ENCODE results near the gene LKAAEAR1. TPM values are rescaled to one million over a fixed set of nuclear protein-coding genes. Genes with fewer than 3 reads are reported as not detected.

Gene LKAAEAR1
- total and polyA plus RNA-seq, 9 of the 15 experiments (the other 6 are each of a cell fraction or from before 2014, with no cell fraction given) = not detected

Small RNA genes within 50 kb of the gene (microRNA-seq; reads per million reads assigned to microRNA genes)
- gene MIR6813 (ENCODE audit: borderline microRNAs expressed) = not detected

Small RNA genes within 50 kb of the gene (small RNA-seq; reads per million reads assigned to genes)
- gene AL355803.1 = not detected
- not detected for gene MIR6813

Other genes with a start within 250 kb of the LKAAEAR1 start
Only the 7 nearest of the 15 such genes appear.
- 0.59 and 0.73 TPM in 2 replicates for gene C20orf204, start 48.2 kb downstream of the LKAAEAR1 start, total RNA-seq (2014; rRNA removed)
- 0.10 and 0.22 TPM in 2 replicates for gene C20orf204, start 48.2 kb downstream of the LKAAEAR1 start, total RNA-seq (2014; rRNA removed; fragmentation: Illumina TruSeq; extraction: Trizol)
- gene C20orf204, start 48.2 kb downstream of the LKAAEAR1 start, total RNA-seq (2015; rRNA removed; fragmentation: Illumina TruSeq; extraction: Trizol) = 0.36 and 0.45 TPM in 2 replicates
- 0.67 and 1.1 TPM in 2 replicates for gene C20orf204, start 48.2 kb downstream of the LKAAEAR1 start, total RNA-seq (2021)
- gene C20orf204, start 48.2 kb downstream of the LKAAEAR1 start, polyA plus RNA-seq (2011; rRNA removed) = 0.11 and 0.22 TPM in 2 replicates
- gene C20orf204, start 48.2 kb downstream of the LKAAEAR1 start, polyA plus RNA-seq (2014; fragmentation: Illumina TruSeq; extraction: Trizol) = 0.11 and 0.16 TPM in 2 replicates
- gene C20orf204, start 48.2 kb downstream of the LKAAEAR1 start, polyA plus RNA-seq (2014; fragmentation: Nextera tagmentation; extraction: Ambion mirVana) = not detected
- 0.94 and 1.6 TPM in 2 replicates for gene C20orf204, start 48.2 kb downstream of the LKAAEAR1 start, polyA plus RNA-seq (2014; rRNA removed)
- gene SOX18, start 34.8 kb downstream of the LKAAEAR1 start, total RNA-seq (2014; rRNA removed) = 2.7 and 6.2 TPM in 2 replicates
- 0.13 and 0.15 TPM in 2 replicates for gene SOX18, start 34.8 kb downstream of the LKAAEAR1 start, total RNA-seq (2014; rRNA removed; fragmentation: Illumina TruSeq; extraction: Trizol)
- 0.76 and 0.94 TPM in 2 replicates for gene SOX18, start 34.8 kb downstream of the LKAAEAR1 start, total RNA-seq (2015; rRNA removed; fragmentation: Illumina TruSeq; extraction: Trizol)
- gene SOX18, start 34.8 kb downstream of the LKAAEAR1 start, total RNA-seq (2021) = 19.8 and 20.4 TPM in 2 replicates
- 0.33 and 0.47 TPM in 2 replicates for gene SOX18, start 34.8 kb downstream of the LKAAEAR1 start, polyA plus RNA-seq (2011; rRNA removed)
- 0.21 and 0.78 TPM in 2 replicates for gene SOX18, start 34.8 kb downstream of the LKAAEAR1 start, polyA plus RNA-seq (2014; fragmentation: Illumina TruSeq; extraction: Trizol)
- under 1 TPM; 0.20 to 0.23 TPM for gene SOX18, start 34.8 kb downstream of the LKAAEAR1 start, polyA plus RNA-seq (2014; fragmentation: Nextera tagmentation; extraction: Ambion mirVana)
- 4.4 and 6.8 TPM in 2 replicates for gene SOX18, start 34.8 kb downstream of the LKAAEAR1 start, polyA plus RNA-seq (2014; rRNA removed)
- 5.4 and 7.8 TPM in 2 replicates for gene TCEA2, start 21.2 kb downstream of the LKAAEAR1 start, total RNA-seq (2014; rRNA removed)
- 3.0 and 3.6 TPM in 2 replicates for gene TCEA2, start 21.2 kb downstream of the LKAAEAR1 start, total RNA-seq (2014; rRNA removed; fragmentation: Illumina TruSeq; extraction: Trizol)
- gene TCEA2, start 21.2 kb downstream of the LKAAEAR1 start, total RNA-seq (2015; rRNA removed; fragmentation: Illumina TruSeq; extraction: Trizol) = 6.4 and 6.9 TPM in 2 replicates
- 18.7 and 28.7 TPM in 2 replicates for gene TCEA2, start 21.2 kb downstream of the LKAAEAR1 start, total RNA-seq (2021)
- 8.6 and 14.0 TPM in 2 replicates for gene TCEA2, start 21.2 kb downstream of the LKAAEAR1 start, polyA plus RNA-seq (2011; rRNA removed)
- 5.0 and 8.5 TPM in 2 replicates for gene TCEA2, start 21.2 kb downstream of the LKAAEAR1 start, polyA plus RNA-seq (2014; fragmentation: Illumina TruSeq; extraction: Trizol)
- gene TCEA2, start 21.2 kb downstream of the LKAAEAR1 start, polyA plus RNA-seq (2014; fragmentation: Nextera tagmentation; extraction: Ambion mirVana) = 1 to 10 TPM; 1.4 to 1.9 TPM
- gene TCEA2, start 21.2 kb downstream of the LKAAEAR1 start, polyA plus RNA-seq (2014; rRNA removed) = 8.0 and 10.0 TPM in 2 replicates
- gene RGS19, start 4.9 kb downstream of the LKAAEAR1 start, total RNA-seq (2014; rRNA removed) = 23.7 and 26.9 TPM in 2 replicates
- 3.2 and 3.3 TPM in 2 replicates for gene RGS19, start 4.9 kb downstream of the LKAAEAR1 start, total RNA-seq (2014; rRNA removed; fragmentation: Illumina TruSeq; extraction: Trizol)
- 14.3 and 14.6 TPM in 2 replicates for gene RGS19, start 4.9 kb downstream of the LKAAEAR1 start, total RNA-seq (2015; rRNA removed; fragmentation: Illumina TruSeq; extraction: Trizol)
- gene RGS19, start 4.9 kb downstream of the LKAAEAR1 start, total RNA-seq (2021) = 20.7 and 21.0 TPM in 2 replicates
- 14.7 and 23.9 TPM in 2 replicates for gene RGS19, start 4.9 kb downstream of the LKAAEAR1 start, polyA plus RNA-seq (2011; rRNA removed)
- 5.2 and 11.0 TPM in 2 replicates for gene RGS19, start 4.9 kb downstream of the LKAAEAR1 start, polyA plus RNA-seq (2014; fragmentation: Illumina TruSeq; extraction: Trizol)
- under 1 TPM; 0.41 to 0.98 TPM for gene RGS19, start 4.9 kb downstream of the LKAAEAR1 start, polyA plus RNA-seq (2014; fragmentation: Nextera tagmentation; extraction: Ambion mirVana)
- gene RGS19, start 4.9 kb downstream of the LKAAEAR1 start, polyA plus RNA-seq (2014; rRNA removed) = 21.9 and 23.4 TPM in 2 replicates
- 0.09 and 0.37 TPM in 2 replicates for gene OPRL1, start 4.3 kb downstream of the LKAAEAR1 start, total RNA-seq (2014; rRNA removed)
- gene OPRL1, start 4.3 kb downstream of the LKAAEAR1 start, total RNA-seq (2014; rRNA removed; fragmentation: Illumina TruSeq; extraction: Trizol) = 0.07 TPM in 1 of 2 replicates, not detected in the other
- gene OPRL1, start 4.3 kb downstream of the LKAAEAR1 start, total RNA-seq (2015; rRNA removed; fragmentation: Illumina TruSeq; extraction: Trizol) = 0.14 and 0.15 TPM in 2 replicates
- 0.22 and 0.33 TPM in 2 replicates for gene OPRL1, start 4.3 kb downstream of the LKAAEAR1 start, total RNA-seq (2021)
- 0.17 and 0.64 TPM in 2 replicates for gene OPRL1, start 4.3 kb downstream of the LKAAEAR1 start, polyA plus RNA-seq (2011; rRNA removed)
- 0.06 and 0.11 TPM in 2 replicates for gene OPRL1, start 4.3 kb downstream of the LKAAEAR1 start, polyA plus RNA-seq (2014; fragmentation: Illumina TruSeq; extraction: Trizol)
- not detected for gene OPRL1, start 4.3 kb downstream of the LKAAEAR1 start, polyA plus RNA-seq (2014; fragmentation: Nextera tagmentation; extraction: Ambion mirVana)
- gene OPRL1, start 4.3 kb downstream of the LKAAEAR1 start, polyA plus RNA-seq (2014; rRNA removed) = 0.04 and 0.11 TPM in 2 replicates
- gene NPBWR2, start 23.2 kb upstream of the LKAAEAR1 start, total RNA-seq (2014; rRNA removed) = not detected in 2 replicates
- not detected in 2 replicates for gene NPBWR2, start 23.2 kb upstream of the LKAAEAR1 start, total RNA-seq (2014; rRNA removed; fragmentation: Illumina TruSeq; extraction: Trizol)
- gene NPBWR2, start 23.2 kb upstream of the LKAAEAR1 start, total RNA-seq (2015; rRNA removed; fragmentation: Illumina TruSeq; extraction: Trizol) = not detected in 2 replicates
- not detected in 2 replicates for gene NPBWR2, start 23.2 kb upstream of the LKAAEAR1 start, total RNA-seq (2021)
- not detected in 2 replicates for gene NPBWR2, start 23.2 kb upstream of the LKAAEAR1 start, polyA plus RNA-seq (2011; rRNA removed)
- not detected in 2 replicates for gene NPBWR2, start 23.2 kb upstream of the LKAAEAR1 start, polyA plus RNA-seq (2014; fragmentation: Illumina TruSeq; extraction: Trizol)
- not detected for gene NPBWR2, start 23.2 kb upstream of the LKAAEAR1 start, polyA plus RNA-seq (2014; fragmentation: Nextera tagmentation; extraction: Ambion mirVana)
- gene NPBWR2, start 23.2 kb upstream of the LKAAEAR1 start, polyA plus RNA-seq (2014; rRNA removed) = not detected in 2 replicates
- gene MYT1, start 80.1 kb upstream of the LKAAEAR1 start, total RNA-seq (2014; rRNA removed) = 0.12 TPM in 1 of 2 replicates, not detected in the other
- 0.04 TPM in 1 of 2 replicates, not detected in the other for gene MYT1, start 80.1 kb upstream of the LKAAEAR1 start, total RNA-seq (2014; rRNA removed; fragmentation: Illumina TruSeq; extraction: Trizol)
- not detected in 2 replicates for gene MYT1, start 80.1 kb upstream of the LKAAEAR1 start, total RNA-seq (2015; rRNA removed; fragmentation: Illumina TruSeq; extraction: Trizol)
- 0.02 TPM in 1 of 2 replicates, not detected in the other for gene MYT1, start 80.1 kb upstream of the LKAAEAR1 start, total RNA-seq (2021)
- 0.10 and 0.12 TPM in 2 replicates for gene MYT1, start 80.1 kb upstream of the LKAAEAR1 start, polyA plus RNA-seq (2011; rRNA removed)
- gene MYT1, start 80.1 kb upstream of the LKAAEAR1 start, polyA plus RNA-seq (2014; fragmentation: Illumina TruSeq; extraction: Trizol) = 0.12 TPM in 1 of 2 replicates, not detected in the other
- under 1 TPM in 1 of 2 experiments, not detected in 1; 0.06 TPM for gene MYT1, start 80.1 kb upstream of the LKAAEAR1 start, polyA plus RNA-seq (2014; fragmentation: Nextera tagmentation; extraction: Ambion mirVana)
- gene MYT1, start 80.1 kb upstream of the LKAAEAR1 start, polyA plus RNA-seq (2014; rRNA removed) = 0.05 TPM in 1 of 2 replicates, not detected in the other

Data from K562 (cell line).